ENCODE measurements around the gene HAGH.

DNA sequence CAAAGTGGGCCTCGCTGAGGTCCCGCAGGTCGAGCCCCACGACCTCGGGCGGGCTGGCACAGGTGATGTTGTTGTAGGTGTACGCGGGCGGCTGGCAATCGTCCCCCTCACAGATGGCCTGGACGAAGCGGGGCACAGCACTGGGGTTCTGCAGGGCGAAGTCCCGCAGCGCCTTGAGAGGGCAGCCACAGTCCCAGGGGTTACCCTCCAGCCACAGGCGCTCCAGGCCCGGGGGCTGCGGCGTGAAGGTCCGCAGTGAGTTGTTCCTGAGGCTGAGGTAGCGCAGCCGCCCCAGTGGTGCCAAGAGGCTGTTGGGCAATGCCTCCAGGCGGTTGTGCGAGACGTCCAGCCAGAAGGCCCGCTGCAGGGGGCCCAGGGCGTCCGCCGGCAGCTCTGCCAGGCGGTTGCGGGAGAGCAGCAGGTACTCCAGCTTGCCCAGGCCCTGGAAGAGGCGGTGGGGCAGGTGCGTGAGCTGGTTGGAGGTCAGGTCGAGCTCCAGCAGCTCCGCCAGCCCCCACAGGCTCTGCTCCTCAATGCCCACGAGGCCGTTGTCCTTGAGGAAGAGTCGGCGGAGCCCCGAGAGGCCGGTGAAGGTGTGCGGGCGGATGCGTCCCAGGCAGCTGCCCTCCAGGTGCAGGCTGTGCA lies 35.9 kb downstream of the HAGH start:
- TF ChIP-seq GABPB1 (CRISPR knock-in tag; IDR thresholded peaks at IDR 0.05) (no peak), ZNF416 (CRISPR knock-in tag; IDR thresholded peaks at IDR 0.05) (no peak), SP1 (CRISPR knock-in tag; conservative IDR thresholded peaks at IDR 0.05) (no peak), TCF7 (CRISPR knock-in tag; IDR thresholded peaks at IDR 0.05; ENCODE audit: low read depth) (no peak), NR2C2 (CRISPR knock-in tag; IDR thresholded peaks at IDR 0.05) (no peak), IRF2 (CRISPR knock-in tag; IDR thresholded peaks at IDR 0.05; ENCODE audit: borderline replicate concordance, low read depth) (no peak), NR3C1 (CRISPR knock-in tag; conservative IDR thresholded peaks at IDR 0.05; ENCODE audit: low read depth) (no peak), ZNF671 (CRISPR knock-in tag; IDR thresholded peaks at IDR 0.05) (no peak)
- TF ChIP-seq, protein P1, sequence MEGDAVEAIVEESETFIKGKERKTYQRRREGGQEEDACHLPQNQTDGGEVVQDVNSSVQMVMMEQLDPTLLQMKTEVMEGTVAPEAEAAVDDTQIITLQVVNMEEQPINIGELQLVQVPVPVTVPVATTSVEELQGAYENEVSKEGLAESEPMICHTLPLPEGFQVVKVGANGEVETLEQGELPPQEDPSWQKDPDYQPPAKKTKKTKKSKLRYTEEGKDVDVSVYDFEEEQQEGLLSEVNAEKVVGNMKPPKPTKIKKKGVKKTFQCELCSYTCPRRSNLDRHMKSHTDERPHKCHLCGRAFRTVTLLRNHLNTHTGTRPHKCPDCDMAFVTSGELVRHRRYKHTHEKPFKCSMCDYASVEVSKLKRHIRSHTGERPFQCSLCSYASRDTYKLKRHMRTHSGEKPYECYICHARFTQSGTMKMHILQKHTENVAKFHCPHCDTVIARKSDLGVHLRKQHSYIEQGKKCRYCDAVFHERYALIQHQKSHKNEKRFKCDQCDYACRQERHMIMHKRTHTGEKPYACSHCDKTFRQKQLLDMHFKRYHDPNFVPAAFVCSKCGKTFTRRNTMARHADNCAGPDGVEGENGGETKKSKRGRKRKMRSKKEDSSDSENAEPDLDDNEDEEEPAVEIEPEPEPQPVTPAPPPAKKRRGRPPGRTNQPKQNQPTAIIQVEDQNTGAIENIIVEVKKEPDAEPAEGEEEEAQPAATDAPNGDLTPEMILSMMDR (IDR thresholded peaks at IDR 0.05): no peak
- TF ChIP-seq, protein P2, sequence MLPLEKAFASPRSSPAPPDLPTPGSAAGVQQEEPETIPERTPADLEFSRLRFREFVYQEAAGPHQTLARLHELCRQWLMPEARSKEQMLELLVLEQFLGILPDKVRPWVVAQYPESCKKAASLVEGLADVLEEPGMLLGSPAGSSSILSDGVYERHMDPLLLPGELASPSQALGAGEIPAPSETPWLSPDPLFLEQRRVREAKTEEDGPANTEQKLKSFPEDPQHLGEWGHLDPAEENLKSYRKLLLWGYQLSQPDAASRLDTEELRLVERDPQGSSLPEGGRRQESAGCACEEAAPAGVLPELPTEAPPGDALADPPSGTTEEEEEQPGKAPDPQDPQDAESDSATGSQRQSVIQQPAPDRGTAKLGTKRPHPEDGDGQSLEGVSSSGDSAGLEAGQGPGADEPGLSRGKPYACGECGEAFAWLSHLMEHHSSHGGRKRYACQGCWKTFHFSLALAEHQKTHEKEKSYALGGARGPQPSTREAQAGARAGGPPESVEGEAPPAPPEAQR (CRISPR knock-in tag; IDR thresholded peaks at IDR 0.05): no peak
- TF ChIP-seq, protein P3, sequence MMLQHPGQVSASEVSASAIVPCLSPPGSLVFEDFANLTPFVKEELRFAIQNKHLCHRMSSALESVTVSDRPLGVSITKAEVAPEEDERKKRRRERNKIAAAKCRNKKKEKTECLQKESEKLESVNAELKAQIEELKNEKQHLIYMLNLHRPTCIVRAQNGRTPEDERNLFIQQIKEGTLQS (CRISPR knock-in tag; conservative IDR thresholded peaks at IDR 0.05): no peak

Data from WTC11 (cell line).